Uterus (tissue), 2 donors: ENCODE data around the gene NEK6.

Experiments
- CTCF ChIP-seq, 4 experiments: fragments of 200-600 bp in 2 of 4; fragments of 450-650 bp in 2 of 4; sonication (generic) in 2 of 4; IDR thresholded peaks; one replicate each; pipeline ENCODE4 v1.5.1; 2016 to 2019; ENCODE audit warnings: antibody characterized with exemption in 4 of 4, mild to moderate bottlenecking in 2 of 4, moderate library complexity in 1 of 4
- POLR2A ChIP-seq, 2 donors: fragments of 450-650 bp; IDR thresholded peaks; one replicate each; pipeline ENCODE4 v1.6.1; 2016; ENCODE audit warnings: antibody characterized with exemption in 2 of 2, mild to moderate bottlenecking in 1 of 2, moderate library complexity in 1 of 2

DNA sequence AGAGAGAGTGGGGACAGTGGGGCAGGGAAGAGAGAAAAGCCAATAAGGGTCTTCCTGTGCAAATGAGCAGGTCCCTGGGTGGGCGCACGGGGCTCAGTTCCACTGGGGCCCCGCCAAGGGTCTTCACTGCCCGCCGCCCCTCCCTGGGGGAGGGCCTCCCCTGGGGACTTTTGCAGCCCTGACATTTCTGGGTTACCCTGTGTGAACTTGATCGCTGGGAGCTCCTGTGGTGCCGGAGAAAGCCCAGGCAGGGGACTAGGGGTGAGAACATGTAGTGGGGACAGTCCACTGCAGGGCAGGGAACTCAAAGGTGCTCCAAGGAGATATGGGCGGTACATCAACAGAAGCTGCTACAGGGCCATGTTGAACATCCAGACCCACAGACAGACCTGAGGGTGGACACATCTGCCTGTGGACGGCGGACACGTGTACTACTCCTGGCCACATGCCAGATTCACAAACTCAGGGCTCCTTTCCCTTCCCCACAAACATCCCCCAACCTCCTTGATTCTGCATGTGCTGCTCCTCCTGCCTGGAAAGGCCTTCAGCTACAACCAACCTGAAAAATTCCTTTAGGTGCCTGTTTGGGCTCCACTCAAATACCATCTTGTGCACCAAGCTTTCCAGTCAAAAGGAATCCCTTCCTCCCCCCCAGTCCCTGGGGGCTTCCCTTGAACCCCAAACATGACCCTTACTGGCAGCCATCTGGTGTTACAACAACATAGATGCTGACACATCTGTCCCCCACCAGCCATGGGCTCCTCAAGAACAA, 43.0 kb upstream of the NEK6 start:
- TF ChIP-seq CTCF (IDR thresholded peaks at IDR 0.05) = no peak
- TF ChIP-seq POLR2A (IDR thresholded peaks at IDR 0.05) = no peak
